Brain microvascular endothelial cell (primary cell): Measurements from ENCODE around the gene SCUBE3.

Source experiments
- DNase-seq: peaks from one replicate; pipeline ENCODE4 v3.0.0-alpha.2; 2020
- H3K27ac ChIP-seq: fragments of 250-450 bp; sonication (Bioruptor Pico); 2 replicates; pipeline ENCODE4 v1.5.1; 2020; ENCODE audit warnings: mild to moderate bottlenecking, moderate library complexity
- H3K27me3 ChIP-seq: fragments of 250-450 bp; sonication (Bioruptor Pico); replicated peaks from 2 replicates; pipeline ENCODE4 v1.5.1; 2020; ENCODE audit warnings: mild to moderate bottlenecking
- H3K36me3 ChIP-seq: fragments of 250-450 bp; sonication (Bioruptor Pico); replicated peaks from 2 replicates; pipeline ENCODE4 v1.5.1; 2020; ENCODE audit warnings: mild to moderate bottlenecking
- H3K4me3 ChIP-seq: 2 replicates; pipeline ENCODE4 v1.5.1; 2011; ENCODE audit warnings: low read depth, mild to moderate bottlenecking, control low read depth, low read length, moderate library complexity
- CTCF ChIP-seq: IDR thresholded peaks from 2 replicates; pipeline ENCODE4 v1.5.1; 2011; ENCODE audit warnings: low read depth, mild to moderate bottlenecking, moderate library complexity, low read length, control low read depth, inconsistent platforms; ENCODE audit errors: missing control alignments
- in situ Hi-C: cut with HindIII; loops from 2 replicates; pipeline ENCODE4 v1.10.0; 2017; ENCODE audit warnings: low sequenced_read_pairs, low pct_ligation_motif_present

Gene SCUBE3

DNA sequence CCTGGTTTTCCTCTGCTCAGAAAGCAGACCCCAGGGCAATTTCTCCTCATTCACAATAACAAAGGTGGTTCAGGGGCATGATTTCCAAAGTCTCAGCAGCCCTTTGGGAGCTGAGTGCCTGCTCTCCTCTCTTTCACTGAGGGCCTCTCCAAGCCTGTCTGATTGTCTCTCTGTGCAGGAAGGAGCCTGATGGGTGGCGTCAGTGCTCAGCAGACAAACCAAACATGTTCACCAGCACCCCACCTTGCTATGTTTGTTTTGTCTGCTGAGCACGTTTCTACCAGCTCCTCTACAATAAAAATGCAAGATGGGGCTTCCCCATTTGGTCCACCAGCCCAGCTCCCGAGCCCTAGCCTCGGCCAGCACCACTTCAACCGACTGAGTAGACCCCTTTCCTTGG is 47.2 kb upstream of the SCUBE3 start:
- H3K4me3 ChIP-seq: no peak overlapping the region
- no peak for TF ChIP-seq CTCF
- in situ Hi-C loops: no loop called here
- no peak for DNase-seq
- no peaks in the 10 kb centered on the region for H3K27me3 ChIP-seq
- H3K36me3 ChIP-seq: no peaks in the 10 kb centered on the region
- H3K27ac ChIP-seq: no peak overlapping the region

DNA sequence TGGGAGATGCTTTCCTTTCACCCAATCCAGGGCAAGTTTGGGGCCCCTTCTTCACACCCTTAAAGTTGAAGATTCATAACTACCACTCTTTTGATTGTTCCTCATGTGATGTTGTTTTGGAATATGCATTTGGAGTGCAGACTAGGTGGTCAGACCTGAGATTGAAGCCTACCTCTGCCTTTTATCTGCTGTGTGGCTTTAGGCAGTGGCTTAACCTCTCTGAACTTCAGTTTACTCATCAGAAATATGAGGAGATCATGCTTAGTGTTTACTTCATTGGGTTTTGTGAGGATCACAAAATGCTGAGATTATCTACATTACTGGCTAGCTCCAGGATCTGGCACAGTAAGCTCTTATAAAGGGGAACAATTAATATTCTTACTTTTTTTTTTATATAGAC is 46.3 kb upstream of the SCUBE3 start:
- TF ChIP-seq CTCF: no peak
- H3K27ac ChIP-seq: no peak overlapping the region
- in situ Hi-C loops: no loop called here
- no peak for DNase-seq
- H3K36me3 ChIP-seq: no peaks in the 10 kb centered on the region
- H3K4me3 ChIP-seq: no peak overlapping the region
- H3K27me3 ChIP-seq: no peaks in the 10 kb centered on the region

GRCh38 chr6:35168461-35168861 is 45.3 kb upstream of the SCUBE3 start:
- DNase-seq: no peak
- no peak for TF ChIP-seq CTCF
- no peaks in the 10 kb centered on the region for H3K36me3 ChIP-seq
- no peaks in the 10 kb centered on the region for H3K27me3 ChIP-seq
- H3K4me3 ChIP-seq: no peak overlapping the region
- no peak overlapping the region for H3K27ac ChIP-seq
- in situ Hi-C loops: no loop called here

- no peak overlapping the region for H3K27ac ChIP-seq
- in situ Hi-C loops: no loop called here
Measured at GRCh38 chr6:35170166-35170565, 43.6 kb upstream of the SCUBE3 start.

DNA sequence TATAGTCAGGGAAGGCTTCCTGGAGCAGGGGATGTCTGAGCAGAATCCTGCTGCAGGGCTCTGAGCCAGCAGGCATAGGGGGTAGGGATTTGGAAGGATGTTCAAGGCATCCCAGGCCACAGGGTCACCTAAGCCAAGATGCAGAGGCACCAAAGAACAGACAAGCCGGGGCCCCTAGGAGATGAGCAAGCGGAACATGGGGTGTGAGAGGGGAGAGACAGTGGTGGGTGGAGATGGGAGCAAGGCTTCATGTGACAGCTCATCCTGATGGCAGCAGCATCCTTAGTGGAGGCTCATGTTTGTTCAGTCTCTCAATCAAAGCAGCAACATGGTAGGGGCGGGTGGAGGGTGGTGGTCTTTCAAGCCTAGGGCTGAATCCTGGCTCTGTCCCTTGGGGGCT is 42.9 kb upstream of the SCUBE3 start:
- DNase-seq: no peak
- in situ Hi-C loops: no loop called here
- Histone ChIP-seq H3K27me3 (no peaks in the 10 kb centered on the region), H3K27ac (no peak overlapping the region), H3K4me3 (no peak overlapping the region), H3K36me3 (no peaks in the 10 kb centered on the region)
- no peak for TF ChIP-seq CTCF

More at GRCh38 chr6:35170166-35170565, 43.6 kb upstream of the SCUBE3 start:
- Histone ChIP-seq H3K27me3 (no peaks in the 10 kb centered on the region), H3K36me3 (no peaks in the 10 kb centered on the region), H3K4me3 (no peak overlapping the region)
- DNase-seq: no peak
- TF ChIP-seq CTCF: no peak

- TF ChIP-seq CTCF: no peak
- DNase-seq: no peak
- Histone ChIP-seq H3K27me3 (no peaks in the 10 kb centered on the region), H3K4me3 (no peak overlapping the region), H3K36me3 (no peaks in the 10 kb centered on the region), H3K27ac (no peak overlapping the region)
- in situ Hi-C loops: no loop called here
Measured at GRCh38 chr6:35173044-35173426, 40.7 kb upstream of the SCUBE3 start.
